ENCODE data around the gene EDDM13. TPM values are rescaled to one million over a fixed set of nuclear protein-coding genes. Genes with fewer than 3 reads are reported as not detected.

EDDM13 gene
- total RNA-seq, 4 donors from 2014 or later, result 1.8 to 7.0 (median 5.7) TPM; not detected in 1

DNA sequence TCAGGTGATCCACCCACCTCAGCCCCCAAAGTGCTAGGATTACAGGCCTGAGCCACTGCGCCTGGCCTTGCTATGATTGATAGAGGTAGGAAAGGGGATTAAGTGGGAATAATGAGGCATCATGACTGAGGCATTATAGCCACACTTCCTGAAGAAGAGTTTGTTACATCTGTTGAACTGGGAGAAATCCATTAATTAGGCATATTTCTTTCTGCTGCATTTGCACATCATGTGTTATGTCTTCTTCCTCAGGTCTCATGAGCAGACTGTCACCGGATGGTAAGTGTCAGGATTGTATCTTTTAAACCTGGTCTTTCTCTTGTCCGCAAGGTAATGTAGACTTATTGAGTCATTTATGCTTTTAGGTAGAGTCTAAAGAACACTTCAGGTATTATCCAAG is 12.2 kb downstream of the EDDM13 start:
- DNase-seq (ENCODE audit: low spot score in 2 of 2), result no peak
- WGBS, 2 donors, result 93 to 95% methylated on average over 3 of the region's 3 CpGs
- no peak overlapping the region for H3K4me3 ChIP-seq (ENCODE audit: low read depth, poor library complexity, severe bottlenecking)
- no peak for TF ChIP-seq POLR2A (IDR thresholded peaks at IDR 0.05)
- TF ChIP-seq, protein P1, sequence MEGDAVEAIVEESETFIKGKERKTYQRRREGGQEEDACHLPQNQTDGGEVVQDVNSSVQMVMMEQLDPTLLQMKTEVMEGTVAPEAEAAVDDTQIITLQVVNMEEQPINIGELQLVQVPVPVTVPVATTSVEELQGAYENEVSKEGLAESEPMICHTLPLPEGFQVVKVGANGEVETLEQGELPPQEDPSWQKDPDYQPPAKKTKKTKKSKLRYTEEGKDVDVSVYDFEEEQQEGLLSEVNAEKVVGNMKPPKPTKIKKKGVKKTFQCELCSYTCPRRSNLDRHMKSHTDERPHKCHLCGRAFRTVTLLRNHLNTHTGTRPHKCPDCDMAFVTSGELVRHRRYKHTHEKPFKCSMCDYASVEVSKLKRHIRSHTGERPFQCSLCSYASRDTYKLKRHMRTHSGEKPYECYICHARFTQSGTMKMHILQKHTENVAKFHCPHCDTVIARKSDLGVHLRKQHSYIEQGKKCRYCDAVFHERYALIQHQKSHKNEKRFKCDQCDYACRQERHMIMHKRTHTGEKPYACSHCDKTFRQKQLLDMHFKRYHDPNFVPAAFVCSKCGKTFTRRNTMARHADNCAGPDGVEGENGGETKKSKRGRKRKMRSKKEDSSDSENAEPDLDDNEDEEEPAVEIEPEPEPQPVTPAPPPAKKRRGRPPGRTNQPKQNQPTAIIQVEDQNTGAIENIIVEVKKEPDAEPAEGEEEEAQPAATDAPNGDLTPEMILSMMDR (IDR thresholded peaks at IDR 0.05), result no peak
- intact Hi-C loops (cut with DNase I; ENCODE audit: low total_unique reads), result no loop called here

DNA sequence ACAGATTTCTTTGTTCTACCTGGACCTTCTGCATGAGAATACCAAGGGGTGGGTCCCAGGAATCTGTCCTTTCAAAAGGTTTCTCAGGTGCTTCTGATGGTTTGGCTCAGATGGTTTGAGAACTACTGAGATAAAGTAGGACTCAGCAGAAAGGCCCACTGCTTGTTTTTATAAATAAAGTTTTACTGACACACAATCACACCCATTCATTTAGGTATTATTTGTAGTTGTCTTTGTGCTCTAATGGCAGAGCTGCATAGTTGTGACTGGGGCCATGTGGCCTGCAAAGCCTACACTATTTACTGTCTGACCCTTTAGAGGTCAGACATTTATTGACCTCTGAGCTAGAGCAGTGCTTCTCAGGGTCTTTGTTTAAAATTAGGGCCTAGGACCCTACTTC is 17.6 kb downstream of the EDDM13 start:
- intact Hi-C loops (cut with DNase I; ENCODE audit: low total_unique reads), result no loop called here
- H3K4me3 ChIP-seq (ENCODE audit: low read depth, poor library complexity, severe bottlenecking), result no peak overlapping the region
- no peak for DNase-seq (ENCODE audit: low spot score in 2 of 2)
- TF ChIP-seq, protein P1 (IDR thresholded peaks at IDR 0.05), result no peak
- no peak for TF ChIP-seq POLR2A (IDR thresholded peaks at IDR 0.05)

DNA sequence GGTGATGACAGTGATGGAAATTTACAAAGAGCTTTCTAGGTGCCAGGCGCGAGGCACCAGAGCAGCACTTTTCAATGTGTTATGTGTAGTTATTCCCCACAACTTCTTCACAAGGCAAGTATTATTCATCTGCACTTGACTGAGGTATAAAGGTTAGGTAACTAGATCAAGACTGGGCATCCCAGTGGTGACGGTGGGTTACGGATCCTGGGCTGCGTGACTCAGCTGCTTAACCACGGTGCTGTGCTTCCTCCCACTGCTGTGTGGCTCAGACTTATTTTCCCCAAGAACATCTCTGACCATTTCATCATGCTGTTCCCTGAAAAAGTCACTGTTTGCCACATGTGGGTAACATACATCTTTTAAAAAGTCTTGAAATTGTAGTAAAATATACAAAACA is 19.3 kb downstream of the EDDM13 start:
- H3K4me3 ChIP-seq (ENCODE audit: low read depth, poor library complexity, severe bottlenecking), result no peak overlapping the region
- no peak for DNase-seq (ENCODE audit: low spot score in 2 of 2)
- 86 to 90% methylated on average over 6 of the region's 6 CpGs for WGBS, 2 donors
- TF ChIP-seq, protein P1 (IDR thresholded peaks at IDR 0.05), result no peak
- no peak for TF ChIP-seq POLR2A (IDR thresholded peaks at IDR 0.05)
- intact Hi-C loops (cut with DNase I; ENCODE audit: low total_unique reads), result no loop called here

DNA sequence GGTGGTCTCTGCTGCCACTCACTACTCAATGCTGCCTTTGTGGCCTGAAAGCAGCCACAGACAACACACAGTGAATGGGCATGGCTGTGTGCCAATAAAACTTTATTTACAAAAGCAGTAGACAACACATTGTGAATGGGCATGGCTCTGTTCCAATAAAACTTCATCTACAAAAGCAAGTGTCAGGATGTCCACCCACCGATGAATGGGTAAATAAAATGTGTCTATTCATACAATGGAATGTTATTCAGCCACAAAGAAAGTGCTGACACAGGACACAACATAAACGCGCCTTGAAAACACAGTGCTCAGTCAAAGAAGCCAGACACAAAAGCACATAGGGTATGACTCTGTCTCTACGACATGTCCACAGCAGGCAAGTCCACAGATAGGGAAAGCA is 22.0 kb downstream of the EDDM13 start:
- 38 to 49% methylated on average over 4 of the region's 4 CpGs for WGBS, 2 donors
- no peak for TF ChIP-seq POLR2A (IDR thresholded peaks at IDR 0.05)
- TF ChIP-seq, protein P1 (IDR thresholded peaks at IDR 0.05), result no peak
- DNase-seq (ENCODE audit: low spot score in 2 of 2), result no peak
- intact Hi-C loops (cut with DNase I; ENCODE audit: low total_unique reads), result no loop called here
- no peak overlapping the region for H3K4me3 ChIP-seq (ENCODE audit: low read depth, poor library complexity, severe bottlenecking)

DNA sequence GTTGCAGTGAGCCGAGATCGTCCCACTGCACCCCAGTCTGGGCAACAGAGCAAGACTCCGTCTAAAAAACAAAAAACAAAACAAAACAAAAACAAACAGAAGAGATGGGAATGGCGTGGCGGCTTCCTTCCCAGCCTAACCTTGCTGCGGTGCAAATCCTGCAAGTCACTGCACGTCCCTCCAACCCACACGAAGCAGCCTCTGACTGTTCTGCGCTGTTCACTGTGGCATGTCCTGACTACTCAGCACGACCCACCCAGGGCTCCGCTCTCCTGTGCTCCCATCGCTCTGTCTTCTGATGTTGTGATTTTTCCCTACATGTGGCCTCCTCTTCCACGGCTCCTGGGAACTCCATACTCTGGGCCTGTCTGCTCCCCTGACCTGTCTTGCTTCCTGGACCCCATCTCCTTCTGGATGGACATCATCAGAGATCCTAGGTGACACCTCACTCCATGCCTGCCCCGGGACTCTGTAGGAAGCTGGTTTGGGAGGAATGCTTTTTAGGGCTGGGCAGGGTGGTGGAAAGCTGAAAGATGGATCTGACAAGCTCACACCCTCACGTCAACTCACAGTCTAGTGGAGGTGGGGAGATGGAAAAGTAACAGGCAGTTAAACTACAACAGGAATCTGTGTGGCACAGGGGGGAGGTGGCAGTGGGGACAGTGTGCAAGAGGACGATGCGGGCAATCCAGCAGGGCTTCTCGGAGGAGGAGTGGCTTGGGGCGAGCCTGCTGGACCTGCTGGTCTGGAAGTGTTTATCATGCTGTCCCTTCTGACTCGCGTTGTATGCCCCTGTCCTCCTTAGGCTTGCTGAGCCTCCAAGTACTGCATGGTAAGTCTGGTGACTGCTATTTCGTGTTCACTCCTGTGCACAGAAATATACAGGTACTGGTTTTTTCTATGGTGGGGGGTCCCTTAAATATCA is 23.2 kb downstream of the EDDM13 start:
- intact Hi-C loops (cut with DNase I; ENCODE audit: low total_unique reads), result no loop called here
- TF ChIP-seq POLR2A (IDR thresholded peaks at IDR 0.05), result no peak
- TF ChIP-seq, protein P1 (IDR thresholded peaks at IDR 0.05), result no peak
- peak in 1 of 2 donors; percentile 26 for DNase-seq (ENCODE audit: low spot score in 2 of 2)
- no peak overlapping the region for H3K4me3 ChIP-seq (ENCODE audit: low read depth, poor library complexity, severe bottlenecking)
- WGBS, 2 donors, result 62 to 65% methylated on average over 22 of the region's 22 CpGs

All from lower leg skin (tissue), 4 donors.